ENCODE data around the gene RAPGEF5. TPM values are rescaled to one million over a fixed set of nuclear protein-coding genes. Genes with fewer than 3 reads are reported as not detected.

The RAPGEF5 gene
- total RNA-seq, 1 experiment from 2014 or later: 13.3 TPM

DNA sequence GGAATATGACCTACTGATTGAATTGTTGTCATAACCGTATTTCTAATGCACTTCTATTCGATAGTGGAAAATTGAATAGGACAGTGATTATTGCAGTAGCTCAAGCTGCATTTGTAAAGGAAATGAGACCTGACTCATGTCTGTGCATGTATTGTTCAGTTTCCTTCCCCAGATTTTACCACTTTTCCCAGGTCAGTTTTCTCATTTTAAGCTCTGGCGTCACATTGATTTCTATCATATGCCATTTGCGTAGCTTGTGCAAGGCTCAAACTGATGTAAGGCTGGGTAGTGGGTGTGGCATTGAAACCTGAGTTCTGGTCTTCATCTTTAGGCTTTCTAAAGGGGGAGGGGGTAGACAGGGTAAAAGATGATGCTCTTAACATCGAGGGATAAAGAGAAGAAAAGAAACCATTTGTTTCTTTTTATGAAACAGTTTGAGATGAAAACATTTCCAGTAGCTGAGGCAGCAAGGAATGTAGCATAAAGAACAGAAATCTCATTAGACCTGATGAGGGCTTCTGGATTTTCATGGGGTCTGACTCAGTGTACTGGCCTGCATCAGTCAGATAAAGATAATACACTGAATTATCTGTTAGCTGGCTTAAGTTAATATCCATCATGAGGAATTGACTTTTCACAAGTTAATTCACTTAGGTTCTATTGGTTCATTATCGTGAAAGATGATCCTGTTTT, 229.0 kb downstream of the RAPGEF5 start:
- no peak overlapping the region for H3K9ac ChIP-seq (ENCODE audit: extremely low read depth, insufficient read length, low read length)
- Mint-ChIP-seq H3K27me3 (ENCODE audit: low read depth) (no peaks in the 10 kb centered on the region), H3K4me1 (peaks cover 11 to 12% of the 10 kb centered on the region in 2 experiments), H3K9me3 (no peaks in the 10 kb centered on the region), H3K36me3 (ENCODE audit: insufficient read depth in 1 of 3, low read depth in 3 of 3) (peaks cover 0 to 4% (median 3%) of the 10 kb centered on the region in 3 experiments; a peak in 5 of 7 replicates), H3K4me3 (no peak overlapping the region), H3K27ac (no peak overlapping the region)
- no peak overlapping the region for H3K4ac ChIP-seq (ENCODE audit: low read depth, low read length)
- H3K9me3 ChIP-seq (ENCODE audit: control insufficient read depth, low read depth, low read length): no peaks in the 10 kb centered on the region
- no peaks in the 10 kb centered on the region for H3K27me3 ChIP-seq (ENCODE audit: insufficient read depth, low read length)
- H2AK5ac ChIP-seq (ENCODE audit: insufficient read length, low read length): no peak overlapping the region
- H3T11ph ChIP-seq (ENCODE audit: low read length): no peak overlapping the region
- no peak overlapping the region for H3K27ac ChIP-seq (ENCODE audit: insufficient read length, low read depth, low read length)
- H2BK12ac ChIP-seq (ENCODE audit: insufficient read length, low read depth, low read length): no peak overlapping the region
- TF ChIP-seq, protein P1, sequence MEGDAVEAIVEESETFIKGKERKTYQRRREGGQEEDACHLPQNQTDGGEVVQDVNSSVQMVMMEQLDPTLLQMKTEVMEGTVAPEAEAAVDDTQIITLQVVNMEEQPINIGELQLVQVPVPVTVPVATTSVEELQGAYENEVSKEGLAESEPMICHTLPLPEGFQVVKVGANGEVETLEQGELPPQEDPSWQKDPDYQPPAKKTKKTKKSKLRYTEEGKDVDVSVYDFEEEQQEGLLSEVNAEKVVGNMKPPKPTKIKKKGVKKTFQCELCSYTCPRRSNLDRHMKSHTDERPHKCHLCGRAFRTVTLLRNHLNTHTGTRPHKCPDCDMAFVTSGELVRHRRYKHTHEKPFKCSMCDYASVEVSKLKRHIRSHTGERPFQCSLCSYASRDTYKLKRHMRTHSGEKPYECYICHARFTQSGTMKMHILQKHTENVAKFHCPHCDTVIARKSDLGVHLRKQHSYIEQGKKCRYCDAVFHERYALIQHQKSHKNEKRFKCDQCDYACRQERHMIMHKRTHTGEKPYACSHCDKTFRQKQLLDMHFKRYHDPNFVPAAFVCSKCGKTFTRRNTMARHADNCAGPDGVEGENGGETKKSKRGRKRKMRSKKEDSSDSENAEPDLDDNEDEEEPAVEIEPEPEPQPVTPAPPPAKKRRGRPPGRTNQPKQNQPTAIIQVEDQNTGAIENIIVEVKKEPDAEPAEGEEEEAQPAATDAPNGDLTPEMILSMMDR (conservative IDR thresholded peaks at IDR 0.05): no peak
- H3K14ac ChIP-seq (ENCODE audit: insufficient read depth, low read length): no peak overlapping the region
- H2BK120ac ChIP-seq (ENCODE audit: low read depth, low read length, poor library complexity, severe bottlenecking): no peak overlapping the region
- no peak overlapping the region for H4K91ac ChIP-seq (ENCODE audit: insufficient read length, low read depth, low read length)
- H3K56ac ChIP-seq (ENCODE audit: insufficient read length, low read depth, low read length): no peak overlapping the region
- no peak overlapping the region for H3K18ac ChIP-seq (ENCODE audit: insufficient read length, low read depth, low read length)
- H2BK5ac ChIP-seq (ENCODE audit: insufficient read length, low read length): no peak overlapping the region
- no CpG with 5 or more reads among the region's 6 CpGs for WGBS (ENCODE audit: extremely low coverage, insufficient read length, low lambda C conversion rate)
- H3K79me2 ChIP-seq (ENCODE audit: insufficient read depth, low read length): no peaks in the 10 kb centered on the region
- no peak for DNase-seq
- no peak overlapping the region for H3K23ac ChIP-seq (ENCODE audit: insufficient read length, low read depth, low read length)
- no peak overlapping the region for H2AFZ ChIP-seq (ENCODE audit: low read length)
- no peak overlapping the region for H4K5ac ChIP-seq (ENCODE audit: insufficient read length, low read depth, low read length)
- H4K8ac ChIP-seq (replicated peaks; ENCODE audit: insufficient read length, low read depth, low read length): no peak overlapping the region
- no peak overlapping the region for H2BK15ac ChIP-seq (ENCODE audit: low read depth, low read length)
- H3K4me1 ChIP-seq (ENCODE audit: insufficient read depth, low read length): no peaks in the 10 kb centered on the region; the same call in 1 of the 2 replicates
- no peaks in the 10 kb centered on the region for H3K23me2 ChIP-seq (ENCODE audit: insufficient read length, low read depth, low read length, poor library complexity, severe bottlenecking)
- H2BK20ac ChIP-seq (ENCODE audit: low read depth, low read length, poor library complexity, severe bottlenecking): no peak overlapping the region
- no peak overlapping the region for H3K4me2 ChIP-seq (ENCODE audit: insufficient read depth, insufficient read length, low read length)
- H3K79me1 ChIP-seq (ENCODE audit: insufficient read depth, low read depth, low read length, poor library complexity, severe bottlenecking): no peaks in the 10 kb centered on the region
- H4K20me1 ChIP-seq (ENCODE audit: control insufficient read depth, insufficient read depth, insufficient read length): no peaks in the 10 kb centered on the region

Measured in H9 (cell line).